Mesenchymal stem cell (in vitro differentiated cells and primary cell): Measurements from ENCODE around the gene PSMD3. TPM values are rescaled to one million over a fixed set of nuclear protein-coding genes. Genes with fewer than 3 reads are reported as not detected.

Source experiments
- DNase-seq: peaks from one replicate; pipeline ENCODE4 v3.0.0-alpha.2; 2013
- H2AFZ ChIP-seq: one replicate; pipeline ENCODE4 v1.6.1; 2013; ENCODE audit warnings: low read depth, mild to moderate bottlenecking, control low read depth, inconsistent platforms, low read length, moderate library complexity
- H2AK5ac ChIP-seq: 2 replicates; pipeline ENCODE4 v1.6.1; 2013; ENCODE audit warnings: low read length, moderate library complexity, mild to moderate bottlenecking, inconsistent platforms; ENCODE audit not compliant: severe bottlenecking
- H2BK120ac ChIP-seq: one replicate; pipeline ENCODE4 v1.6.1; 2013; ENCODE audit warnings: low read depth, mild to moderate bottlenecking, inconsistent platforms, low read length, moderate library complexity
- H2BK12ac ChIP-seq, 2 experiments: one replicate each; pipeline ENCODE4 v1.6.1; 2013; ENCODE audit warnings: inconsistent platforms in 2 of 2, low read length in 2 of 2, mild to moderate bottlenecking in 2 of 2, moderate library complexity in 2 of 2, control low read depth in 1 of 2
- H2BK15ac ChIP-seq: one replicate; pipeline ENCODE4 v1.6.1; 2013; ENCODE audit warnings: mild to moderate bottlenecking, low read depth, inconsistent platforms; ENCODE audit not compliant: poor library complexity, severe bottlenecking
- H2BK5ac ChIP-seq: 2 replicates; pipeline ENCODE4 v1.6.1; 2013; ENCODE audit warnings: low read depth, mild to moderate bottlenecking, low read length, control low read depth, inconsistent platforms; ENCODE audit not compliant: poor library complexity, severe bottlenecking
- H3K14ac ChIP-seq, 2 experiments: one replicate each; pipeline ENCODE4 v1.6.1; 2013; ENCODE audit warnings: inconsistent platforms in 2 of 2, low read length in 2 of 2, control low read depth in 1 of 2, mild to moderate bottlenecking in 1 of 2, moderate library complexity in 1 of 2
- H3K18ac ChIP-seq, 2 experiments: one replicate each; pipeline ENCODE4 v1.6.1; 2013; ENCODE audit warnings: inconsistent platforms in 2 of 2, low read length in 2 of 2, control low read depth in 1 of 2, low read depth in 1 of 2, mild to moderate bottlenecking in 1 of 2
- H3K23ac ChIP-seq, 2 experiments: one replicate each; pipeline ENCODE4 v1.6.1; 2013; ENCODE audit warnings: inconsistent platforms in 2 of 2, low read length in 2 of 2, mild to moderate bottlenecking in 2 of 2, moderate library complexity in 2 of 2, control low read depth in 1 of 2
- H3K27ac ChIP-seq: 2 replicates; pipeline ENCODE4 v1.5.1; 2013; ENCODE audit warnings: mild to moderate bottlenecking, moderate library complexity, low read length, control low read depth, inconsistent platforms; ENCODE audit not compliant: poor library complexity, severe bottlenecking
- H3K27me3 ChIP-seq, 2 experiments: 2 replicates each; pipeline versions ENCODE4 v1.6.1 to v1.7.0; 2013; ENCODE audit warnings: low read length in 2 of 2, mild to moderate bottlenecking in 2 of 2, moderate library complexity in 2 of 2, control low read depth in 1 of 2, inconsistent platforms in 1 of 2; ENCODE audit not compliant: control insufficient read depth in 1 of 2, insufficient read depth in 1 of 2
- H3K36me3 ChIP-seq, 2 experiments: 2 replicates each; pipeline versions ENCODE4 v1.6.1 to v1.7.0; 2013; ENCODE audit warnings: low read length in 2 of 2, control low read depth in 1 of 2, inconsistent platforms in 1 of 2, low read depth in 1 of 2, mild to moderate bottlenecking in 1 of 2; ENCODE audit not compliant: insufficient read depth in 2 of 2, control insufficient read depth in 1 of 2
- H3K4ac ChIP-seq, 2 experiments: one replicate each; pipeline ENCODE4 v1.6.1; 2013; ENCODE audit warnings: inconsistent platforms in 2 of 2, low read length in 2 of 2, mild to moderate bottlenecking in 2 of 2, moderate library complexity in 2 of 2, control low read depth in 1 of 2, low read depth in 1 of 2
- H3K4me1 ChIP-seq: 2 replicates; pipeline ENCODE4 v1.6.1; 2013; ENCODE audit warnings: low read depth, low read length, control low read depth; ENCODE audit not compliant: control insufficient read depth, insufficient read depth
- H3K4me2 ChIP-seq: 2 replicates; pipeline ENCODE4 v1.6.1; 2013; ENCODE audit warnings: low read length, mild to moderate bottlenecking, inconsistent platforms; ENCODE audit not compliant: poor library complexity, severe bottlenecking
- H3K4me3 ChIP-seq, 2 experiments: 2 replicates each; pipeline versions ENCODE4 v1.5.1 to v1.7.0; 2013; ENCODE audit warnings: low read length in 2 of 2, mild to moderate bottlenecking in 2 of 2, control low read depth in 1 of 2, low read depth in 1 of 2; ENCODE audit not compliant: insufficient read depth in 1 of 2
- H3K79me1 ChIP-seq: replicated peaks from 2 replicates; pipeline ENCODE4 v1.6.1; 2013; ENCODE audit warnings: mild to moderate bottlenecking, control low read depth, low read length, inconsistent platforms; ENCODE audit not compliant: poor library complexity, severe bottlenecking
- H3K9ac ChIP-seq: 2 replicates; pipeline ENCODE4 v1.7.0; 2013; ENCODE audit warnings: mild to moderate bottlenecking, low read length, moderate library complexity
- H3K9me3 ChIP-seq: 2 replicates; pipeline ENCODE4 v1.7.0; 2013; ENCODE audit warnings: mild to moderate bottlenecking, low read length; ENCODE audit not compliant: control insufficient read depth
- H4K8ac ChIP-seq: one replicate; pipeline ENCODE4 v1.6.1; 2013; ENCODE audit warnings: inconsistent platforms, mild to moderate bottlenecking, low read length, moderate library complexity
- H4K91ac ChIP-seq: one replicate; pipeline ENCODE4 v1.6.1; 2013; ENCODE audit warnings: mild to moderate bottlenecking, low read length, inconsistent platforms
- WGBS: methylation state at CpG from one replicate; pipeline ENCODE4 v1.1.7; 2013; ENCODE audit warnings: mixed read lengths; 5-methylcytosine and 5-hydroxymethylcytosine counted together
- polyA plus RNA-seq, 2 experiments: library from polyadenylated mRNA; stranded (reverse); fragments of 200-250 nt; gene quantifications; one replicate each; pipeline ENCODE4 v1.2.3, GENCODE V29; 2013

Gene PSMD3
- polyA plus RNA-seq (2013, experiment 1 of 2): 79.8 TPM
- 79.0 TPM for polyA plus RNA-seq (2013, experiment 2 of 2)

DNA sequence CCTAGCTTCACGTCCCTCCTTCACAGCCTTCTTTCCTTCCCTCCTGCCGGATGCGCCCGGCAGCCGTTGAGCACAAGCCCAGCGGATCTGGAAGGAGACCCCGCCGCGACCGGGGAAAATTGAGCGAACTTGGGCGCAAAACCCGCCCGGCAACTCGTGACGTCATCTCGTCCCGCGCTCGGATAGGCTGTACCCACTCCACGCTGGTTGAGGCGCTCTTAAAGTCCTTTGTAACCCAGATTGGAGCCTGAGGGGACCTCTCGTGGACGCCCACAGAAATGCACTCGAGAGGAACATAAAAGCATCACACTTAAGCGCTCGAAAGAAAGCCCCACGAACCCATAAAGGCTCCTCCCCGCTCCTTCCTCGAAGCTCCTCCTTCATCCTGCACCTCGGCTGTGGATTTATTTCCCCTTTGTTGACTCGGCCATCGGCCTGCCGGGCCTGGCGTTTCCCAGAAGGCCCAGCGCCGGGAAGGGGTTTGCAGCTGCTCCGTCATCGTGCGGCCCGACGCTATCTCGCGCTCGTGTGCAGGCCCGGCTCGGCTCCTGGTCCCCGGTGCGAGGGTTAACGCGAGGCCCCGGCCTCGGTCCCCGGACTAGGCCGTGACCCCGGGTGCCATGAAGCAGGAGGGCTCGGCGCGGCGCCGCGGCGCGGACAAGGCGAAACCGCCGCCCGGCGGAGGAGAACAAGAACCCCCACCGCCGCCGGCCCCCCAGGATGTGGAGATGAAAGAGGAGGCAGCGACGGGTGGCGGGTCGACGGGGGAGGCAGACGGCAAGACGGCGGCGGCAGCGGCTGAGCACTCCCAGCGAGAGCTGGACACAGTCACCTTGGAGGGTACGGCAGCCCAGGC lies at the start of gene PSMD3:
TSS of gene PSMD3 (plus strand) at position 457 of the 856 bp plus-strand sequence. CDS start at position 621, 164 bp downstream.
- H3K4me1 ChIP-seq: peaks cover 2% of the 10 kb centered on the region
- H4K91ac ChIP-seq: peak within 1 kb of the TSS; percentile 93
- peak within 1 kb of the TSS; percentile 91 for H2BK15ac ChIP-seq
- no peaks in the 10 kb centered on the region for H3K27me3 ChIP-seq
- H3K23ac ChIP-seq: peak within 1 kb of the TSS; percentile 86 to 87
- H3K4me2 ChIP-seq: peak within 1 kb of the TSS; percentile 94
- H3K4me3 ChIP-seq: peak within 1 kb of the TSS; percentile 99
- peak within 1 kb of the TSS in 1 of 2 experiments; percentile 97 for H3K14ac ChIP-seq
- WGBS: under 1% methylated on average over 73 of the region's 84 CpGs
- peak within 1 kb of the TSS; percentile 93 for H2AFZ ChIP-seq
- H2AK5ac ChIP-seq: no peak within 1 kb of the TSS
- H2BK12ac ChIP-seq: peak within 1 kb of the TSS in 1 of 2 experiments; percentile 64
- H3K36me3 ChIP-seq: peaks cover 15 to 16% of the 10 kb centered on the region in 2 experiments
- H3K9me3 ChIP-seq: no peaks in the 10 kb centered on the region
- peak within 1 kb of the TSS; percentile 90 for H2BK120ac ChIP-seq
- H3K79me1 ChIP-seq: peaks cover 12% of the 10 kb centered on the region
- H3K18ac ChIP-seq: peak within 1 kb of the TSS; percentile 95 to 96
- peak within 1 kb of the TSS; percentile 55 for H3K27ac ChIP-seq
- H2BK5ac ChIP-seq: peak within 1 kb of the TSS; percentile 37
- peak within 1 kb of the TSS; percentile 99 for H3K9ac ChIP-seq
- H3K4ac ChIP-seq: peak within 1 kb of the TSS; percentile 97 to 98
- DNase-seq: peak; percentile 100
- peak within 1 kb of the TSS; percentile 94 for H4K8ac ChIP-seq

DNA sequence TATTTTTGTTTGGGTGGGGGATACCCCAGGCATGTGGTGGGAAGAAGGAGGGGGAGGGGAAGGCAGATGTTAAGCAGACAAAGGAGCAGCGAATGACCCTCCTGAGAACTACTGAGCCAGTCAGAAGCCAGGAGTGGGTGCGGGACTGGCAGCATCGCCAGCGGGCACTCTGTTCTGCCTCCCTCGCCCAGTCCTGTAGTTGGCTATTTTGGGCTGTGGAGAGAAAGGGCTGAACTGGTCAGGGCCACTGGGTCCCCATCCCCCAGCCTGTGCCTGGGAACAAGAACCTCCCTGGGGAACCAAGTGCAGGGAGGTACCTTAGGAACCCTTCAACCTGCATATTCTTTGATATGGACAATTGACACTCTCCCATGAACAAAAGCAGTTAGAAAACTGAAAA lies 46.7 kb upstream of the PSMD3 start:
- Histone ChIP-seq H2BK120ac (no peak overlapping the region), H3K4me3 (no peak overlapping the region), H2AK5ac (no peak overlapping the region), H3K36me3 (no peaks in the 10 kb centered on the region), H3K4me2 (no peak overlapping the region), H3K79me1 (no peaks in the 10 kb centered on the region), H3K27ac (no peak overlapping the region), H4K8ac (no peak overlapping the region), H3K27me3 (no peaks in the 10 kb centered on the region), H3K9ac (no peak overlapping the region), H2AFZ (no peak overlapping the region), H3K23ac (no peak overlapping the region), H3K14ac (no peak overlapping the region), H2BK12ac (no peak overlapping the region), H3K9me3 (no peaks in the 10 kb centered on the region), H3K4ac (no peak overlapping the region), H3K18ac (no peak overlapping the region), H2BK15ac (no peak overlapping the region), H4K91ac (no peak overlapping the region), H3K4me1 (peaks cover 6% of the 10 kb centered on the region), H2BK5ac (no peak overlapping the region)
- DNase-seq: no peak
- 90% methylated on average over 5 of the region's 5 CpGs for WGBS

DNA sequence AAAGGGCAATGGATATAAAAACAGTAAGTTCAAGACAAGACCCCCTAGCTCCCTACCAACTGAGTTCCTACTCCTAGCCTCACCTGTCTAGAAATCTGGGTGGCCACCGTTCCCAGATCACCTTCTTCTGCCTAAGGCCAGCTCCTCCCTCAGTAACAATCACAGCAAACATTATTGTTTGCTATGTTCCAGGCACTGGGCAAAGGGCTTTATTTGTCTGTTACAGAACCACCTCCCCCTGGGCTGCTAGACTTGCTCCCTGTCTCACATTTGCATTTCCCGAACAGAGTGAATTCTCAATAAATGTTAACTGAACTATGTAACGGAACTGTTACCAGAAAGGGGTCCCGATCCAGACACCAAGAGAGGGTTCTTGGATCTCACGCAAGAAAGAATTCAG lies 46.3 kb upstream of the PSMD3 start:
- Histone ChIP-seq H3K27me3 (no peaks in the 10 kb centered on the region), H2BK12ac (no peak overlapping the region), H2AFZ (no peak overlapping the region), H3K4me2 (no peak overlapping the region), H3K9me3 (no peaks in the 10 kb centered on the region), H3K9ac (no peak overlapping the region), H2BK5ac (no peak overlapping the region), H3K27ac (no peak overlapping the region), H3K14ac (no peak overlapping the region), H3K4me3 (no peak overlapping the region), H4K91ac (no peak overlapping the region), H2AK5ac (no peak overlapping the region), H3K18ac (no peak overlapping the region), H3K36me3 (no peaks in the 10 kb centered on the region), H3K23ac (no peak overlapping the region), H2BK15ac (no peak overlapping the region), H2BK120ac (no peak overlapping the region), H3K79me1 (no peaks in the 10 kb centered on the region), H4K8ac (peak overlapping the region; percentile 14), H3K4me1 (peaks cover 6% of the 10 kb centered on the region), H3K4ac (no peak overlapping the region)
- no peak for DNase-seq
- WGBS: 88% methylated on average over 5 of the region's 5 CpGs

DNA sequence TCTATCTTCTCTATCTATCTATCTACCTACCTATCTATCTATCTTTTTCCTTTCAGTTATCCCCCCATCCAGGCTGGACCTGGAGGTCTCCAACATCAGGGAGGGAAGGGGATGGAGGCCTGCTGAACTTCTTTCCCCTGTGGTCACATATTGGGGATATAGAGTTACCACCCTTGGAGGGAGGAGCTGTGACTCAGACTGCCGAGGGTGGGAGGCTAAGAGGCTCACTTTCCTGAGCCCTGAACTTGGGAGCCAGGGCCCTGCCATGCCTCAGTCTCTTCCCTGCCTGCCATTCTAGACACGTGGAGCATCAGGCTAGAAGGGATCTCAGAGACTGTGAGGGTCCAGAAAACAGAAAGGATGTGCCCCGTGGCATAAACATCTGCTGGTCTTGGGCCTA lies 44.7 kb upstream of the PSMD3 start:
- no peak overlapping the region for H3K9ac ChIP-seq
- DNase-seq: no peak
- no peak overlapping the region for H3K18ac ChIP-seq
- WGBS: 49% methylated on average over 3 of the region's 3 CpGs
- no peak overlapping the region for H4K8ac ChIP-seq
- H2AK5ac ChIP-seq: no peak overlapping the region
- no peak overlapping the region for H2BK12ac ChIP-seq
- no peak overlapping the region for H2BK120ac ChIP-seq
- no peaks in the 10 kb centered on the region for H3K79me1 ChIP-seq
- no peaks in the 10 kb centered on the region for H3K36me3 ChIP-seq
- peaks cover 9% of the 10 kb centered on the region for H3K4me1 ChIP-seq
- H3K27me3 ChIP-seq: no peaks in the 10 kb centered on the region
- no peak overlapping the region for H3K23ac ChIP-seq
- no peaks in the 10 kb centered on the region for H3K9me3 ChIP-seq
- H3K4me3 ChIP-seq: no peak overlapping the region
- H2BK5ac ChIP-seq: no peak overlapping the region
- no peak overlapping the region for H3K4ac ChIP-seq
- H2BK15ac ChIP-seq: no peak overlapping the region
- H3K14ac ChIP-seq: no peak overlapping the region
- no peak overlapping the region for H3K27ac ChIP-seq
- no peak overlapping the region for H3K4me2 ChIP-seq
- H2AFZ ChIP-seq: no peak overlapping the region
- H4K91ac ChIP-seq: no peak overlapping the region
